Stimulated activated CD8-positive, alpha-beta memory T cell treated with anti-CD3 and anti-CD28 coated beads, Interleukin-7, amount 100 ng/mL, for 24 hours (primary cell): Measurements from ENCODE around the gene LRBA.

Source experiments
- DNase-seq: peaks from one replicate; pipeline ENCODE4 v3.0.0-alpha.2; 2020; ENCODE audit warnings: low read depth

The LRBA gene

DNA sequence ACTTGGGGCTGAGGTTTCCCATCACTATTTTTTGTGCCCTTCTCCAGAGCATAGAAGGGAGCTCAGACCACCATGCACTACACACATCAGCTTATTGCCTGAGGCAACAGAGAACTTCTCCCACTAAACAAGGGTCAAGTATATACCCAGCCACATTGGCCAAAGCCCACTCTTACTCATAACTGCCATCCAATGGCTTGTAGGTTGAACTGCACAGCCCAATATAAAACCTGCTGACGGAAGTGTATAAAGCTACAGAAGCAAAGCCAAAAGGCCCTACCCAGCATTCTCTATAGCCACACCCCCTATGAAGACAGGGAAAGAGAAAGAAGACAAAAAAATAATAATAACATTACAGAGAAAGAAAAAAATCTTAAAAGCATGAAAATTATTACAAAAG, 139.7 kb downstream of the LRBA start:
- no peak for DNase-seq

- no peak for DNase-seq
Measured at GRCh38 chr4:150874338-150875226, 140.5 kb downstream of the LRBA start.

GRCh38 chr4:150867148-150867547, 147.9 kb downstream of the LRBA start:
- no peak for DNase-seq

- no peak for DNase-seq
Measured at GRCh38 chr4:150863456-150863855, 151.6 kb downstream of the LRBA start.

GRCh38 chr4:150862829-150863228, 152.3 kb downstream of the LRBA start:
- no peak for DNase-seq

- no peak for DNase-seq
Measured at GRCh38 chr4:150859453-150859852, 155.6 kb downstream of the LRBA start.

- no peak for DNase-seq
Measured at GRCh38 chr4:150855981-150856510, 159.0 kb downstream of the LRBA start.

- DNase-seq = no peak
Measured at GRCh38 chr4:150854600-150854999, 160.5 kb downstream of the LRBA start.

DNA sequence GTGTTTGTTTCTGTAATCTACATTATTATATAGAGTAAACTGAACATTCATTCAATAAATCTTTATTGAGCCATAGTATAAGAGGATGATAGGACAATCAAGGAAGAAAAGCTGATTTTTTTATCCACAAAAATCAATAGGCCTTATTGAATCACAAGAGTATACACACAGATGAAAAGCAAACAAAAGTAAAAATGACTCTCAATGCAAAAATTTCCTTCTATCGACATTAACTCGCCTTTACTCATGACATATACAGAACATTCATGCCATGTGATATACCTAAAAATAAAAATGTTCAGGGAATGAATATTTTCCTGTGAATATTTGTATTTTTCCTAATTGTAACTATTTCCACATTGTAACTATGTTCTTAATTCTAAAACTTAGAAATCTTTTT, 161.2 kb downstream of the LRBA start:
- DNase-seq = no peak

DNA sequence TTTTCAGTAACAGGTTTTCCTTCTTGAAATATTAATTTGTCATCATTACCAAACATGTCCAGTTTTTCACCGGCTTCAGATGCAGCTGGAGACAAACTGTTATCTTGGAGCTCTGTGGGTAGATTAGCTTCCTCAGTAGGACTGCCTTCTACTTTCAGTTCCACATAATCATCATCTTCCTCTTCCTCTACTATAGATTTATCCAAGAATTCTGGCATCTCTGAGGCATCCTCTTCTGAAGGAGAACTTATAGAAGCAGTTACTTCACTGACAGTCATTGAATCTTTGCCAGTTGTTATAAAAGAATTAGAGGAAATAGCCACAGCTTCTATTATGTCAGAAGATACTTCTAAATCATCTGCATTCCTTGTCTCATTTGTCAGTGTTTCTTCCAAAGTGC, 162.9 kb downstream of the LRBA start:
- no peak for DNase-seq

GRCh38 chr4:150849016-150849415, 166.1 kb downstream of the LRBA start:
- DNase-seq = no peak

- no peak for DNase-seq
Measured at GRCh38 chr4:150828159-150828558, 186.9 kb downstream of the LRBA start.

DNA sequence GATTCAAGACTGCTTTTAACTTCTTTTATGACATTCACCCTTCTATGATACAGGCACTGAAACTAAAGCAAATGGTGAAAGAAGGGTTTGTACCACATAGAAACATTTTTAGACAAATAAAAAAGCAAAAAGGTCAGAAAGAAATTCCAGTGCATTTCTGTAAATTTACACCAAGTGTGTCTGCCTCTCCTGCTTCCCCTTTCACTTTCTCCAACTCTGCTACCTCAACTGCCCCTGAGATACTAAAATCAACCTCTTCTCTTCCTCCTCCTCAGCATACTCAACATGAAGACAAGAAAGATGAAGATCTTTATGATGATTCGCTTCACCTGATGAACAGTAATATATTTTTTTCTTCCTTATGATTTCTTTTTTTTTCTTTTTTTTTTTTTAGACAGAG, 187.9 kb downstream of the LRBA start:
- no peak for DNase-seq

DNA sequence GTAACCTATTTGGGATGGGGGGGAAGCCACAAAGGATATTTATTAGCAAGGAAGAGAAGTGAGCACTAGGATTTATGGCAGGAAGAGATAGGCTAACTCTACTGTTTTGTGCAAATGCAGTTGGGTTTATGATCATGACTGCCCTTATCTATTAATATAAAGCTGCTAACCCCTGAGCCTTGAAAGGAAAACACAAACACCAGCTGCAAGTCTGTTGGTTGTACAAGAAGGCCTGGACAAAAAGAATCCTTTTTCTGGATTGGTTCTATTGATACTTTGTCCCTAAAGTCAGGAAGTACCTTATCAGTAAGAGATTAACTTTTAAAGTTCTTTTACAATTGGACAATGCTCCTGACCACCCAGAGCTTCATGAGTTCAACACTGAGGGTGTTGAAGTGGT, 188.8 kb downstream of the LRBA start:
- no peak for DNase-seq

DNA sequence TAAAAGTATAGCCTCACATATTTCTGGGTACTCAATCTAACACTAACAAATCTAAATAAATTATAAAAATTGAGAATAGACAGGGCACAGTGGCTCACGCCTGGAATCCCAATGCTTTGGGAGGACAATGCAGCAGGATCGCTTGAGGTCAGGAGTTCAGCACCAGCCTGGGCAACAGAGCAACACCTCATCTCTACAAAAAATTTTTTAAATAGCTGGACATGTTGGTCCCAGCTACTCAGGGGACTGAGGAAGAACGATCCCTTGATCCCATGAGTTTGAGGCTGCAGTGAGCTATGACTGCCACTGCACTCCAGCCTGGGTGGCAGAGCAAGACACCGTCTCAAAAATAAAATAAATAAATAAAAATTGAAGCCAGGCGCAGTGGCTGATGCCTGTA, 192.7 kb downstream of the LRBA start:
- no peak for DNase-seq

- no peak for DNase-seq
Measured at GRCh38 chr4:150821641-150822040, 193.4 kb downstream of the LRBA start.

DNA sequence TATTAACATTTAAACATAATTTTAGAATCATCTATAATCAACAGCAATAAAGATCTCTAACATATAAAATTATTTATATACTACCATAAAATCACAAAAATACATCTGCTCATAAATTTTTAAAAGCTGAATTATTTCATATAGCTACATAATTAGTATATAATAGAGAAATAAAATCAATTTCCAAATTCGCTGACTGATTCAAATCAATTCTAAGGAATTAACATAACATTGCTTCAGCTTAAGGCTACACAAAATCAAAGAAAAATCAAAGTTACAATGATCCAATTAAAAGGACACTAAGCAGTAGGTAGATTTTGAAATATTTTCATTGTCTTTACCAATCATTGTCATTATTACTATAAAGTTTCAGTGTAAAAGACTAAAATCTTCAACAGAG, 194.7 kb downstream of the LRBA start:
- no peak for DNase-seq

GRCh38 chr4:150818661-150819060, 196.4 kb downstream of the LRBA start:
- DNase-seq = no peak

- DNase-seq = no peak
Measured at GRCh38 chr4:150817804-150818528, 197.1 kb downstream of the LRBA start.

DNA sequence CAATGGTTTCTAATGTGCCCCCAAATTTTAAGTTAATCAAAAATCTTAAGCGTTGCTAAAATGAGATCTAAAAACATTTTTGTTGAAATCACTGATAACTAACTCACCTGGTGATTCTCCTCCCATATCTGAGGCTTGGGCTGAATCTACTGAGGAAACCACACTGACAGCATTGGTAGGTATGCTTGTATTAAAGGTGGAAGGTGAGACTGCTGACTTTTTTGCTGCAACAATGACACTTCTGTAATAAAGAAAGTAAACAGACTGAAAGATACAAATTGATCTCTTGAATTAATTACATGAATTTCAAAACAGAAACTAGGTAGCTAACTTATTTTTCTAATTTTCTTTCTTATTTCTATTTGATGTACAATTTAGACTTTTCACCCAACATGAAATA, 198.1 kb downstream of the LRBA start:
- DNase-seq = no peak

- no peak for DNase-seq
Measured at GRCh38 chr4:150816491-150816890, 198.6 kb downstream of the LRBA start.

- DNase-seq = no peak
Measured at GRCh38 chr4:150814873-150815272, 200.2 kb downstream of the LRBA start.
